Stimulated activated CD8-positive, alpha-beta memory T cell treated with anti-CD3 and anti-CD28 coated beads, Interleukin-4, amount 100 ng/mL, for 48 hours (primary cell): Measurements from ENCODE around the gene SIM1.

ENCODE experiments used
- DNase-seq: peaks from one replicate; pipeline ENCODE4 v3.0.0-alpha.2; 2020

The SIM1 gene, protein sequence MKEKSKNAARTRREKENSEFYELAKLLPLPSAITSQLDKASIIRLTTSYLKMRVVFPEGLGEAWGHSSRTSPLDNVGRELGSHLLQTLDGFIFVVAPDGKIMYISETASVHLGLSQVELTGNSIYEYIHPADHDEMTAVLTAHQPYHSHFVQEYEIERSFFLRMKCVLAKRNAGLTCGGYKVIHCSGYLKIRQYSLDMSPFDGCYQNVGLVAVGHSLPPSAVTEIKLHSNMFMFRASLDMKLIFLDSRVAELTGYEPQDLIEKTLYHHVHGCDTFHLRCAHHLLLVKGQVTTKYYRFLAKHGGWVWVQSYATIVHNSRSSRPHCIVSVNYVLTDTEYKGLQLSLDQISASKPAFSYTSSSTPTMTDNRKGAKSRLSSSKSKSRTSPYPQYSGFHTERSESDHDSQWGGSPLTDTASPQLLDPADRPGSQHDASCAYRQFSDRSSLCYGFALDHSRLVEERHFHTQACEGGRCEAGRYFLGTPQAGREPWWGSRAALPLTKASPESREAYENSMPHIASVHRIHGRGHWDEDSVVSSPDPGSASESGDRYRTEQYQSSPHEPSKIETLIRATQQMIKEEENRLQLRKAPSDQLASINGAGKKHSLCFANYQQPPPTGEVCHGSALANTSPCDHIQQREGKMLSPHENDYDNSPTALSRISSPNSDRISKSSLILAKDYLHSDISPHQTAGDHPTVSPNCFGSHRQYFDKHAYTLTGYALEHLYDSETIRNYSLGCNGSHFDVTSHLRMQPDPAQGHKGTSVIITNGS

DNA sequence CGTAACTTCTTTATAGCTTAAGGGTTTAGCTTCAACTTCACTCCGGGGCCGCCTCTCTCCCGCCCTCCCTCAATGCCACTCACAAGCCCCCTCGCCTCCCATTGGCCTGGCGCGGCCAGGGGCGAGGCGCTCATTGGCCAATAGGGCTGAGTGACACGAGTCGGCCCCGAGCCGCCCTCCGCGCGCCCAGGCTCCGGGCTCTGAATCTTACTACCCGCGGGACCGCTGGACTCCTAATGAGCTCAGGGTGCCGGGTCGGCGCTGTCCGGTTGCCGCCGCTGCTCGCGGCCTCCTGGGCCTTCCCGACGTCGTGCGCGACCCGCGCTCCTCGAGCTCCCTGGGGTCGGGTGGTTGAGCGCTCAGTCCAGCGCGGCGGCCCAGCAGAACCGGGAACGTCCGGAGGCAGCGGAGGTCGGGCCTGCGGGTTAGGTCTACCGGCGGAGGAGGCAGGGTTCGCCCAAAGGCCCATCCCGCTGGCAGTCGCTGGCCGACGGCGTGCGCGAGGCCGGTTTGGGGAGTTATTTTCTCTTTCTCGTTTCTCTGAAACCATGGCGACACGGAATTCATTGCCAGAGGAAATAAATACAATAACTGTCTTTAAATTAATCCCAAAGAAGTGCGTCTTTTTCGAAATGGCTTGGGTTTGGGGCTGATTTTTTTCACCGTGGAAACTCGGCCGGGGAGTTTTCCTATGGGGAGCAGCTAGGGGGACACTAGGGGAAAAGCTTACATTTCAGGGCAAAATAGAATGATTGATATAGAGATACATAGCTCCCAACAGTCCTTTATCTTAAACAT lies at the start of gene SIM1:
Gene SIM1 (minus strand): TSS at position 19 of the 798 bp plus-strand sequence. CDS start 1,453 bp downstream, outside the sequence.
- no peak for DNase-seq

DNA sequence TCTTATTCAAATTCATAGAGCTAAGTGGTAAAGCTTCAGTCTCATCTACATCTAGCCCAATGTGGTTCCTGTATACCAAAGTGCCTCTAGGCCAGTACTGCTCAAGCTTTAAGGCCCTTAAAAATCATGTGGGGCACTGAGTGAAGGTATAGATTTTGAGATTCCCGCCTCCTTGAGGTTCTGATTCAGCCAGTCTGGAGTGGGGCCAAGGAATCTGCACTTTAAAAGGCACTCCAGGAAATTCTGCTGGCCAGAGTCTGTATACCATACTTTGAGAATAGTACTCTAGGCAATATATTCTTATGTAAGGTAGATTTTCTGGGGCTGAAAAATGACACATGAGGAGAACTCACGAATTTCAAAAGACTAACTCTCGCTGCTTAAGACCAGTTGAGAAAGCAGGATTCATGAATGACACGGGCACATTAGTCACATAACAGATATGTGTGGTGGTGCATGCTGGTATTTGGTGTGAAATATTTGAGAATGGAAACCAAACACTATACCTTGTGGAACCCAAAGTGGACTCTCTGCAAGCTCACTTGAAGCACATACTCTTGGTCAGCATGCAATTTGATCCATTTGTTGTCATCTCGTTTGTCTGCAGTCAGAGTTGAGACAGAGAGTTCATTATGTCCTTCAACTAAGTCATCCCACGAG lies 47.6 kb upstream of the SIM1 start:
- DNase-seq = no peak

DNA sequence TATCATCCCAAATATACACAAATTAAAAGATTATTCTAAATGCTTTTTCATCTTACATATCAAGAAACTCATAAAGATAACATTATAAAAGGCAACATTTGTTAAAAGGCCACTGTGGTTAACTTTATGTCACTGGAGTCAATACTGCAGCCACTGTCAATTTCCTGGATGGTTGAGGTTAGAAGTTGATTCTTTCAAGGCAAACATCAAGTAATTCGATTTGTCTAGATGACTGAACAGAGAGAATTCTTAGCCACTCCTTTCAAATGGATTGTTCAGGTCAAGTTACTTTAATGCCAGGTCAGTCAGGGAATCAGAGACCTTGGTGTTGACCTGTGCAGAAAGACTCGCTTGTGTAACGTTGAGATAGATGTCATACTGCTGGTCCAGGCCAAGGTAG lies 44.4 kb upstream of the SIM1 start:
- DNase-seq = no peak

DNA sequence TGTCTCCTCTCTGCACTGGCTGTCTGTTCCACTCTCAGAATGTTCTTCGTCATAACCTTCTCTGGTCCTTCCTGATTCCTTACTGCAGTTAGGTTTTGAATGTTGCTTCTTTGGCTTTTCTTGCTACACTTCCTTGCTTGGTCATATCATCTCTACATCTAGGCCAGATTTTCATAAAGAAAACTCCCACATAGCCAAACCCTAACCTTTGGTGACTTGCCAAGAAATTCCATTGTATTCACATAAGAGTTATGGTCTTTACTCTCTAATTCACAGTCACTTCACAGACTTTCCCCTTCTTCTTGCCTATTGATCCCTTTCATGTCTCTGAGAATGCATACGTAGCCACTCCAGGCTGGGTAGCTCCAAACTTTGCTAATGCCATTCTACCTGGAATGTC lies 41.9 kb upstream of the SIM1 start:
- DNase-seq = no peak

DNA sequence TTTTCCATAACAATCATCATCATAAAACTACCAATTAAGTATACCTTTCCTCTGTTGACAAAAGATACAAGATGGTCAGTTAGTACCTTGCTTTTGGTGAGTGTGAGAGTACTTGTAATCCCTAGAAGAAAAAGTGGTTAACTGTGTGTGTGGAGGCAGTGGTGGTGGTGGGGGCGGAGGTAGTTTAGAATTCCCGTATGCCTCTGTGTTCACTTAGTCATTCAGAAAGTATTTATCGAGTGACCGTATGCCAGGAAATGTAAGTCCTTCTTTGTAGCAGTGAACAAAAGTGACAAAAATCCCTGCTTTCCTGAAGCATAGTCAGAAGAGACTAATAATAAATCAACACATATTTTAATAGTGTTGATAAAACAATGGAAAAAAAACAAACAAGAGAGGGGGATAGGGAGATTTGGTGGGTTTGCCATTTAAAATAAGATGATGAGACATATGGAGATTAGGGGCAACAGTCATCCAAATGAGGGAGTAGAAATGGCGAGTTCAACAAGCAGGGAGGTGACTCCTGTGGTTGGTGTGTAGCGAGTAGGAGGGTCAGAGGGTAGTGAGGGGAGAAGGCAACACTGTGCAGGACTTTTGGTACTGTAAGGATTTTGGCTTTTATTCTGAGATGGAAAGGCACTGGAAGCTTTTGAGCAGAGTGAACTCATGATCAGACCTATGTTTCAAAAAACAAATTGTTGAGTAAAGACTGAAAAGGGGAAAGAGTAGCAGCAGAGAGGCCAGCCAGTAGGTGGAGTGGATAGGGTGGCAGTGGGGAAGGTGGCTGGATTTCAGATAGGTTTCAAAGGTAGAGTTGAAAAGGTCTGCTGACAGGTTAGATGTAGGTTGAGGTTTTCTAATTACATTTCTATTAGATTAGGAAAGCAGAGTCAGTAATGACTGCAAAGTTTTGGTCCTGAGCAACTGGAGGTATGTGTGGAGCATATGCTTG lies 40.3 kb upstream of the SIM1 start:
- no peak for DNase-seq

DNA sequence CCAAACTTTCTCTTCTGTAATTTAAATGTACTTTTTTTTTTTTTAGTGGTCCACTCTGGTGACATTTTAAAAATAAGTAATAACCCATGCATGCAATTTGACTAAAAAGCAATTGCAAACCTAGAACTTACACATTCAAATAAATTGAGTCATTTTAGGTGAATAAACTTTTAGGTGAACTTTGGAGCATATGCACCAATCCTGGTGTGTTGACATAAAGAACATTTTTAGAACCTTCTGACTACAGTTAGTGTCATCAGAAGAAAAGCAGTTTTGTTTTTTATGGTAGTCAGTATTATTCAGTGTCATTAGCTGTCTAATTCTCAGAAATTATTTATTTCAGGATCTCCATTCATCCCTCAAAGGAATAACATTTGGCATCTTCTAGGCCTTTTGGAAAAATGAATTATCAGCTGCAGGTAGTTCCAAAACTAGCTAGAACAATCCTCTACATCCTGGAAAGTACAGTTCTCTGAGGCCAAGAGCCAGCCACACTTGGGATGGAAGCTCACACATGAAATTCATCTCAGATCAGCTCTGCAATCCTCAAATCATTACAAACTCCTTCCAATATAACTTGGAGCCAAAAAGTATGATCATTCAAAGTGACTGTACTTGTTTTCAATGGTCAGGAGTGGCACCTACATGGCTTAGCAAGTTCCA lies 38.5 kb upstream of the SIM1 start:
- no peak for DNase-seq

DNA sequence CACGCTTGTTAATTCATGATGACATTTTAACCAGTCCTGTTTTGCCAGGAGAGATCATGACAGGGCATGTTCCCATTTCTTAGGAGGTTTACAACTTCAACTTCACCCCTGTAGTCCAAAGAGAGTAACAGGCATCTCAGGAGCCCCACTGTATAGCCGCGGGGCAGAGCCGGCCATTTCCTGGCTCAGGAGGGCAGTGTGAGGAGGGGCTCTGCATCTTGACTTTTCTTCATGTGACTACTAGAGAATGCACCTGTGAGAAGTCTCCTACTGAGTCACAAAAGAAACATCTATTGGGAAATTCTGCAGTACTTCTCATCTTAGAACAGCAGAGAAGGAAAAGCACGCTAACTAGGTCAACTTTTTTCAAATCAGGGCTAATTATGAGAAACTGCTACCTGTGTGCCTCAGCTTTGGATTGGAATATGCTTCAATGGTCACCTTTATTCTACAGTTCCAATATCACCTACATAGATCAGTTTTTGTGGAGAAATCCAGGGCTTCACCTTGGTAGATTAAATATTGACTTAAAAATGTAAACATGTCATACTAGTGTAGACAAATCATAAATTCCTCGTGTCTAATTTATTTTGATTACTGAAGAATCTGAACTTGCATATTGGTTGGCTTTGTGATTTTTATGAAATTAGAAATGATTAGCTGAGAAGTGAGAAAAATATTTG lies 28.6 kb upstream of the SIM1 start:
- no peak for DNase-seq

DNA sequence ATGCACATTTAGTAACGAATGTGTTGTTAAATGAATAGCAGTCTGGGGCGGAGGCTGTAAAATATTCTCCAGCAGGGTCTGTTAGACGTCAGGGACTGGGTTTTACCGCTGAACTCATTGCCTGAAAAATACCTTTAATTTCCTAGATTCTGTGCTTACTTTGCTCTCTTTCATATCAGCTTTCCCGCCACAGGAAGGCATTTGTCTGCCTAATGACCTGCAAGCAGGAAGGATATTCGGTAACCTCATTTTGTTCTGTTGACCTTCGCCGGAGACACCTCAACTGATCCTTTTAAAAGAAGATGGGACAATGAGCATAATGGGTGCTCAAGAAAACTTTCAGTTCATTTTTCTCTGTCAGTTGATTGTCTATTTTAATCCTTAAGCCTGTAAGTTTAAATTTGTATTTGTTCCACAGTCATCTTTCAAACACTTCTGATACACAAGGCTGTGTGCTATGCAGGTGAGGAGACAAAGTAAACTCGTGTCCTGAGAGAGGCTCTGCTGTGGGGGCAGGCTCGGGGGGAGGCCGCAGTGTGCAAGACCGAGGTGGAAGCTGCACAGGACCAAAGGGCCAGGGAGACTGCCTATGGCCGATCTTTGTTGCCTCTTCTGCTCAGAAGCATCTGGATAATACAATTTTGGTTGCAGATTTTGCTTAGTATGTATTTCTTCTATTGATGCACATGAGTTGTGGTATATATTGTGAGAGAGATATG lies 27.4 kb upstream of the SIM1 start:
- DNase-seq = no peak

DNA sequence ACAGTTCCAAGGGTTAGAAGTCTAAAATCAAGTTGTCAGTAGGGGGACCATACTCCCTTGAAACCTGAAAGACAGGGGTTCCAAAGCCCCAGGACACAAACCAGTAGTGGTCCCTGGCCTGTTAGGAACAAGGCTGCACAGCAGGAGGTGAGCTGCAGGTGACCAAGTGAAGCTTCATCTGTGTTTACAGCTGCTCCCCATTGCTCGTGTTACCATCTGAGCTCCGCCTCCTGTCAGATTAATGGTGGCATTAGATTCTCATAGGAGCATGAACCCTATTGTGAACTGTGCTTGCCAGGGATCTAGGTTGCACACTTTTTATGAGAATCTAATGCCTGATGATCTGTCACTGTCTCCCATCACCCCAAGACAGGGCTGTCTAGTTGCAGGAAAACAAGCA lies 25.3 kb upstream of the SIM1 start:
- DNase-seq = no peak

DNA sequence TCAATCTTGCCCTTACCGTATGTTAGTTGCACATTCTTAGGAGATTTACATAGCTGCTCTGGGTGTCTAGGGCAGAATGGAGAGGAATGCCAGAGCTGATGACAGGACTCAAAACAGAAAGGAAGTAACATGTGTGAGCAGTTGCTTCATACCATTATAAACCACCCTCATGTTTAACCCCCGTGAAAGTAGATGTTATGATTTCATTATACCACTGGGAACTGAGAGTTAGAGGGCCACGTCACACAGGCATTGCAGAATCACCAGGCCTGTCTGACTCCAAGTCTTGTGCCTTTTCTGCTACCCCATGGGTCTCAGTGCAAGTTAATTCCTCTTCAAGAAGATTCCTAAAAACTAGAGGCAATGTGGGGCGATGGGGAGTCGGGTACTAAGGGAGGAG lies 23.5 kb upstream of the SIM1 start:
- no peak for DNase-seq

DNA sequence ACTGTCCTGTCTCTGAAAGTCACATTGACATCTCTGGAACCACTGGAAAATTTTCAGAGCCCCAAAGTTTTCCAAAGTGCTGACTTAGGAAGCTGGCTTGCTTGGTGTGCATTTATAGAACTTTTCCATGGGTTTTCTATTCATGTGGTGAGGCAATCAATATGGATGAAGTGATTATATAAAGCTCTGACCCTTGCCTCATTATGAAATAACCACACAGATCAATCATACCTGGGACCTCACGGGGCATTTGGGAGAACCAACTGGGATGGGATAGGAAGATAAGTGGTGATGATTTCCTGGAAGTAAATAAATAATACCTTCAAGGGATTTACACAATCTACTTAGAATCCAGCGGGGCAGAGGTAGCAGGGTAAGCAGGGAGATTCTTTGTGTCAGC lies 22.9 kb upstream of the SIM1 start:
- DNase-seq = no peak

DNA sequence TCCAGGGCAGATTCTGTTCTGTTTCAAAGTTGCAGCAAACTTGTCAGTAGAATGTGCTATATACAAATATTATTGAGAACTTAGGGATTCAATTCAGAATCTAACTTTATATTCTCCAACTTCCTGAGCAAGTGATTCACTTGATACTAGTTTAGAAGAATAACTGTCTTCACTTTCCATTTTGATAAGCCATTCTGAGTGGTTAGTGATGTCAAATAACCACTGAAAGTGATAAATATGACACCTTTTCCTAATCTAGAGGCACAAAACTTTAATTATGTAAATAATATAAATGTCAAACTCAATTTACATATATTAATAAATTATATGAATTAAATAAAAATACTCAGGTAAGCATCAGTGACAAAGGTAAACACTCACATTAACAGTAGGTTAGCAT lies 20.5 kb upstream of the SIM1 start:
- DNase-seq = no peak

DNA sequence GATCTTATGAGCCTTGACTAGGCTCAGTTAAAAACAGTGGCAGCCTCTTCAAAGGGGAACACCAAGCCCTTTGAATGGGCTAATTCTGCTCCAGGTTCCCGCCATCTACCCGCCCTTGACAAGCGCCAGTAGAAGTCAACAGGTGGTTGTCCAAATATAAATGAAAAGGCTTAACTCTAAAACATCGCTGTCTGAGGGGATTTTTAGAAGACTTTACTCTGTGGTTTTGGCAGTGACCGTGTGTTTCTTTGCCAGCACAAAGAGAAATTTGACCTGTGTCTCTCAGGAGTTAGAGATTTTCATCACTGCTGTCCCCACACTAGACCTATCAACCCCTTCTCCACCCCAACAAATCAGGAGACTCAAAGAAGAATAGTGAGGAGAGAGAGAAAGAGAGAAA lies 19.8 kb upstream of the SIM1 start:
- no peak for DNase-seq

DNA sequence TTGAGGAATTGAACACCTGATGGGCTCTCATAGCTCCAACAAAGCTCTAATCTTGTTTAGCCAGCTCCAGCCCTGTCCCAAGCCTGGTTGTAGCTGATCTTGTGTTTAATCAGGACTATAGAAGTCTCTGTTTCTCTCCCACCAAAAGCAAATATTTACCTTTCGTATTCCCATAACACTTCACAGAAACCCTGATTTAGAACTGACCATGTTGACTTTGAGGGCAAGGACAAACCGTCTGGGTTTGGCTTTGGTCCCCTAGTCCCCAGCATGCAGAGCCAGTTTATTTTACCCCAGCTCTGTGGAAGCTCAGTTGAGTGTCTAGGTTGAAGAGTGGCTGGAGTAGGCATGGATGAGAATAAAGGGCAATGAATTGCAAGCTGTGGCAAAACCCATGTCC lies 18.0 kb upstream of the SIM1 start:
- DNase-seq = no peak

DNA sequence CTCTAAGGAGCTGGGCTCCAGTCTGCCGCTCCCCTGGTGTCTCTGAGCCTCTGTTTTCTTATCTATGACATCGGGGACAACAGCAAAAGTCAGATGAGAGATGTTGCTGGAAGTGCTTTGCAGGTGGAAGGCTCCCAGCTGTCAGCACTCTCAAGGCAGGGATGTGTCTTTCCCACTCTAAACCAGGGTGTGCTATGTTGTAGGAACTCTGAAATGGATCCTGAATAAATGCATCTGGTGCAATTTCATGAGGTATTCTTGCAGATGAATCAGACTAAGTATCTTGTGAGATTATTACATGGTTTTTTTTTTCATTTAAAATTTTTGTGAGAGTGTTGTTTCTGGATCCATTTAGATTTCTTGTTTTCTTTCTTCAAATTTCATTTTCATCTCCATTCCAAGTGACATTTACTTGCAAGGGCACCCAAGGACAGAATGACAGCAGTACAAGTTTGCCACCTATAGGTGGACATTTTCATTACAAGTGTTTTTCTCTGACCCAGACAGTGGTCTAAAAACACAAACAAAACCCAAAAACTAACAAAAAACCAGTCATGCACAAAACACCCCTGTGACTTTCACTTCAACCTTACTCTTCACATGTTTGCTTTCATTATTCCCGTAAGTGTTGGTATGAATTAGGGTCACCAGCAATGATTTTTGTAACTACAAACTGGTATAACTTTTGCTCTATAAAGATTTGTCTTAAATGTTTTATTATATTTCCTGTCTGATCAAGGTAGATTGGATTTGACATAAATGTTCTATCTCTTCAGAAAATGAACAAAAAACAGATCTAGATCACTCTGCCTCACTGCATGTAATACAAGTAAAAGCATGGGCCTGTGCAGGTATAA lies 14.7 kb upstream of the SIM1 start:
- no peak for DNase-seq

DNA sequence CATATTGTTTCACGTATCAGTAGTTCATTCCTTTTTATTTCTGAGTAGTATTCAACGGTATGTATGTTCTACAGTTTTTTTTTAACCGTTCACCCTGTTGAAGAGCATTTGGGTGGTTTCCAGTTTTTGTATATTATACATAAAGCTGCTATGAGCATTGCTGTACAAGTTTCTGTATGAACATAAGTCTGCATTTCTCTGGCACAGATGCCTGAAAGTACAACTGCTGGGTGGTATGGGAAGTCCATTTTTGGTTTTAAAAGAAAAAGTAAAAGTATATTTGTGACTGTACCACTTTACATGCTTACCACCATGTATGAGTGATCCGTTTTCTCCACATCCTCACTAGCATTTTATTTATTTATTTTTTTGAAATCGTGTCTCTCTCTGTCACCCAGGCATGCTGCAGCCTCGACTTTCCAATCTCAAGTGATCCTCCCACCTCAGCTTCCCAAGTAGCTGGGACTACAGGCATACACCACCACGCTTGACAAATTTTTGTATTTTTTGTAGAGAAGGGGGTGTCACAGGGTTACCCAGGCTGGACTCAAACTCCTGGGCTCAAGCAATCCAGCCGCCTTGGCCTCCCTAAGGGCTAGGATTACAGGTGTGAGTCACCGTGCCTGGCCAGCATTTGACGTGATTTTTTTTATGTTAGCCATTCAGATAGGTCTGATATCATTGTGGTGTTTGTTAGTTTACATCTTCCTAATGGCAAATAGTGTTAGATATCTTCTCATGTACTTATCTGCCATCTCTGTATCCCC lies 11.0 kb upstream of the SIM1 start:
- DNase-seq = no peak

DNA sequence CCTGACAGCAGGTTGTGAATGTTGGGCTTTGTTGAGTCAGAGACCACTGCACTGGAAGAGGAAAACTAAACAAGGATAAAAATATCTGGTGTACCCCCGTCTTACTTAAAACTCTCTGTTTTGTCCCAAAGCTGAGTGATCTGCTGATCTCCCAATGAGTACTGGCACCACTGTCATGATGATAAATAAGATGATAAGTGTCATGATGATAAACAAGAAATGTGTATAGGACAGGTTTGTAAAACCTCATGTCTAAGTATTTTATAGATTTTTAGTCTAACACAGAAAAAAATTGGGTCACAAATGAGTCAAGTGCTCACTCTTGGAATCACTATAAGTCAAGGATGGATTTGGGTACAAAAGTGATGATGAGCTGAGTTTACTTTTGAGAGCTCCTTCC lies 8.5 kb upstream of the SIM1 start:
- DNase-seq = no peak

DNA sequence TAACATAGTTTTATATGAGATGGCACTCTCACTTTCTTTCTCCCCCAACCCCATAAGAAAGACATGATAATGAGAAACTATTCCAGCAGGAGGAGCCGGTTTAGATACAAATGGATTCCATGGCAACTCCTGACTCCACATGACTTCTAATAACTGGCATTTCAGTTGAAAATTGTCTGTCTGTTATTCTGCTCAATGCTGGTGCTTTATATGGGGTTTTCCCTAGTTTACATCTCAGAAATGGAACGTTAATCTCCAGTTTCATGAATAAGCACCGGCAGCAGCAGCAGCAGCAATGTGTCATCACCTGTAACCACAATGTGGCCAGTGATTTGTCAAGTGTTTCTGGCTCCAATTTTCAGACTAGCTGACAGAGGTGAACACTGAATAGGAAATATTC lies 8.0 kb upstream of the SIM1 start:
- DNase-seq = peak; percentile 48
